ENCODE results near the gene PBX1. TPM values are rescaled to one million over a fixed set of nuclear protein-coding genes. Genes with fewer than 3 reads are reported as not detected.

PBX1 gene
- polyA plus RNA-seq, 3 donors, result 0.07 TPM; not detected in 2

DNA sequence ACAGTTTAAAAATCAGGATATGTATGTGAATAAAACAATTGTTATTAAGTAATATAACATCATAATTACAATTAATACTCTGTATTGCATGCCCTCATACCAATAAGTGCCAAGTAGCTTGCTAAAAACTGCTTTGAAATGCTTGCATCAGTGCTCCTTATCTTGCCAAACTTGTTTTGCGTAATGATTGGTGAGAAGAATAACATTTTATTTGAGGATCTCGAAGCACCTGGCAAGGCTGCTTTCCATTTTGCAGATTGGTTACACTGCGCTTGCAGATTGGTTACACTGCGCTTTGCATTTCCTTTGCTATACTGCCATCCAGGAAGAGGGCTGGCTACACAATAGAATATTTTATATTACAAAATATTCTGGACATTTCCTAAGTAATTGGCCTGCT, 1.7 kb upstream of the PBX1 start:
- no peaks in the 10 kb centered on the region for H4K20me1 ChIP-seq (ENCODE audit: insufficient read depth, low read length)
- no peak overlapping the region for H3K4me2 ChIP-seq (replicated peaks; ENCODE audit: extremely low read depth, low read length, poor library complexity, severe bottlenecking)
- Mint-ChIP-seq H3K36me3 (peaks cover 0 to 5% of the 10 kb centered on the region in 2 donors), H3K4me1 (peaks cover 28% of the 10 kb centered on the region), H3K9me3 (peaks cover 9 to 21% (median 19%) of the 10 kb centered on the region in 7 donors), H3K27ac (no peak overlapping the region), H3K27me3 (ENCODE audit: low read depth in 3 of 3) (peaks cover 28 to 32% (median 28%) of the 10 kb centered on the region in 3 donors), H3K4me3 (no peak overlapping the region)
- TF ChIP-seq, protein P1, sequence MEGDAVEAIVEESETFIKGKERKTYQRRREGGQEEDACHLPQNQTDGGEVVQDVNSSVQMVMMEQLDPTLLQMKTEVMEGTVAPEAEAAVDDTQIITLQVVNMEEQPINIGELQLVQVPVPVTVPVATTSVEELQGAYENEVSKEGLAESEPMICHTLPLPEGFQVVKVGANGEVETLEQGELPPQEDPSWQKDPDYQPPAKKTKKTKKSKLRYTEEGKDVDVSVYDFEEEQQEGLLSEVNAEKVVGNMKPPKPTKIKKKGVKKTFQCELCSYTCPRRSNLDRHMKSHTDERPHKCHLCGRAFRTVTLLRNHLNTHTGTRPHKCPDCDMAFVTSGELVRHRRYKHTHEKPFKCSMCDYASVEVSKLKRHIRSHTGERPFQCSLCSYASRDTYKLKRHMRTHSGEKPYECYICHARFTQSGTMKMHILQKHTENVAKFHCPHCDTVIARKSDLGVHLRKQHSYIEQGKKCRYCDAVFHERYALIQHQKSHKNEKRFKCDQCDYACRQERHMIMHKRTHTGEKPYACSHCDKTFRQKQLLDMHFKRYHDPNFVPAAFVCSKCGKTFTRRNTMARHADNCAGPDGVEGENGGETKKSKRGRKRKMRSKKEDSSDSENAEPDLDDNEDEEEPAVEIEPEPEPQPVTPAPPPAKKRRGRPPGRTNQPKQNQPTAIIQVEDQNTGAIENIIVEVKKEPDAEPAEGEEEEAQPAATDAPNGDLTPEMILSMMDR (IDR thresholded peaks at IDR 0.05), result no peak
- H3K4me1 ChIP-seq (ENCODE audit: control insufficient read depth in 1 of 2, insufficient read depth in 2 of 2, low read length in 2 of 2), result peaks cover 11 to 18% of the 10 kb centered on the region in 2 donors
- H3K4me3 ChIP-seq (replicated peaks in 1 of 3; ENCODE audit: low read depth in 2 of 3, low read length in 3 of 3), result no peak overlapping the region
- intact Hi-C loops (cut with micrococcal nuclease), result no loop called here
- H3K36me3 ChIP-seq (replicated peaks in 1 of 2; ENCODE audit: control insufficient read depth in 1 of 2, insufficient read depth in 2 of 2, low read length in 2 of 2), result no peaks in the 10 kb centered on the region
- no CpG with 5 or more reads among the region's 4 CpGs for WGBS (ENCODE audit: insufficient coverage)
- H2AFZ ChIP-seq (ENCODE audit: insufficient read depth, low read depth, low read length, poor library complexity, severe bottlenecking), result no peak overlapping the region
- no peak overlapping the region for H3K27ac ChIP-seq (ENCODE audit: low read depth in 1 of 2, low read length in 2 of 2)
- DNase-seq, result no peak
- H3K27me3 ChIP-seq (ENCODE audit: control insufficient read depth in 2 of 2, insufficient read depth in 2 of 2, low read length in 2 of 2), result peaks cover 20 to 27% of the 10 kb centered on the region in 2 donors
- H3K9me3 ChIP-seq (replicated peaks in 1 of 2; ENCODE audit: control insufficient read depth in 1 of 2, insufficient read depth in 1 of 2, low read length in 2 of 2), result peaks cover 11 to 15% of the 10 kb centered on the region in 2 donors
- no peak overlapping the region for H3K9ac ChIP-seq (ENCODE audit: insufficient read depth, low read length, poor library complexity, severe bottlenecking)
- no peaks in the 10 kb centered on the region for H3K79me2 ChIP-seq (ENCODE audit: insufficient read depth, low read length)

DNA sequence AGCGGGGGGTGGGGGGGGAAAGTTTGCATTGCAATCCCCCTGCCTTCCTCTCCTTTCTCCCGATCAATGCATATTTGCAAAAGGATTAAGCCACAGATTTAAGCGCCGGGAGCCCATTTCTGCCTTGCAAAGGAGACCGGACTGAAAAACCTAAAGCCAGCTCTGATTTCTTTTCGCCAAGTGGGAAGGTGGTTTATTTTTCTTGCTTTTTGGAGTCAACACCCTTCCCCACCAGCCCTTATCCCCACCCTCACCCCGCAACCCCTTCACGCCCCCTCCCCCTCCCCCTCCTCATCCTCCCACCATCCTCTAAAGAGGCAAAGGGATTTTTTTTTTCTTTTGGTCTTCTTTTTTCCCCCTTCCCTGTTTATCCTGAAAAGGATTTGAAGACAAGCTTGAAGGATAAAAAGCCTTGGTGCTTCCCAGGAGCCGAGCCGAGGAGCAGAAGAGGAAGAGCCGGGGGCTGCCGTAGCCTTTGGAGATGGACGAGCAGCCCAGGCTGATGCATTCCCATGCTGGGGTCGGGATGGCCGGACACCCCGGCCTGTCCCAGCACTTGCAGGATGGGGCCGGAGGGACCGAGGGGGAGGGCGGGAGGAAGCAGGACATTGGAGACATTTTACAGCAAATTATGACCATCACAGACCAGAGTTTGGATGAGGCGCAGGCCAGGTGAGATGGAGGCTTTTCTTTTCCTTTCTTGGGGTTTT, 513 bp downstream of the PBX1 start:
- no peak overlapping the region for H3K27ac Mint-ChIP-seq

More for the DNA sequence above, 513 bp downstream of the PBX1 start:
- Mint-ChIP-seq H3K4me1 (peaks cover 28% of the 10 kb centered on the region), H3K4me3 (peak overlapping the region; percentile 78 to 96), H3K27me3 (ENCODE audit: low read depth in 3 of 3) (peaks cover 29 to 39% (median 34%) of the 10 kb centered on the region in 3 donors), H3K9me3 (peaks cover 0 to 5% (median 3%) of the 10 kb centered on the region in 7 donors), H3K36me3 (peaks cover 0 to 5% of the 10 kb centered on the region in 2 donors)
- Histone ChIP-seq H2AFZ (ENCODE audit: insufficient read depth, low read depth, low read length, poor library complexity, severe bottlenecking) (no peak overlapping the region), H3K9ac (ENCODE audit: insufficient read depth, low read length, poor library complexity, severe bottlenecking) (no peak overlapping the region), H3K4me2 (replicated peaks; ENCODE audit: extremely low read depth, low read length, poor library complexity, severe bottlenecking) (peak overlapping the region; percentile 76), H3K27ac (ENCODE audit: low read depth in 1 of 2, low read length in 2 of 2) (no peak overlapping the region), H3K4me1 (ENCODE audit: control insufficient read depth in 1 of 2, insufficient read depth in 2 of 2, low read length in 2 of 2) (peaks cover 11 to 18% of the 10 kb centered on the region in 2 donors), H3K79me2 (ENCODE audit: insufficient read depth, low read length) (no peaks in the 10 kb centered on the region), H4K20me1 (ENCODE audit: insufficient read depth, low read length) (no peaks in the 10 kb centered on the region), H3K36me3 (replicated peaks in 1 of 2; ENCODE audit: control insufficient read depth in 1 of 2, insufficient read depth in 2 of 2, low read length in 2 of 2) (no peaks in the 10 kb centered on the region), H3K4me3 (replicated peaks in 1 of 3; ENCODE audit: low read depth in 2 of 3, low read length in 3 of 3) (peak overlapping the region; percentile 49 to 73 (median 59)), H3K9me3 (replicated peaks in 1 of 2; ENCODE audit: control insufficient read depth in 1 of 2, insufficient read depth in 1 of 2, low read length in 2 of 2) (no peaks in the 10 kb centered on the region), H3K27me3 (ENCODE audit: control insufficient read depth in 2 of 2, insufficient read depth in 2 of 2, low read length in 2 of 2) (peaks cover 22 to 37% of the 10 kb centered on the region in 2 donors)
- 0% methylated on average over 4 of the region's 20 CpGs for WGBS (ENCODE audit: insufficient coverage)
- DNase-seq, result no peak
- TF ChIP-seq, protein P1 (IDR thresholded peaks at IDR 0.05), result no peak
- intact Hi-C loops (cut with micrococcal nuclease), result no loop called here

Data from CD14-positive monocyte (primary cell).